Aorta (tissue), 5 donors: ENCODE measurements around the gene USH2A. TPM values are rescaled to one million over a fixed set of nuclear protein-coding genes. Genes with fewer than 3 reads are reported as not detected.

Source experiments
- ATAC-seq: fragments of 200-7000 bp; cut with Tn5 transposase; one replicate; pipeline ENCODE4 v1.9.1; 2022; ENCODE audit warnings: moderate library complexity; ENCODE audit not compliant: low FRiP score
- DNase-seq, 2 donors: peaks; one replicate each; pipeline ENCODE4 v3.0.0-alpha.2; 2020
- H3K27ac ChIP-seq, 2 donors: one replicate each; pipeline ENCODE4 v1.5.1; 2013; ENCODE audit warnings: low read length in 2 of 2, mild to moderate bottlenecking in 2 of 2, moderate library complexity in 2 of 2, control low read depth in 1 of 2, inconsistent platforms in 1 of 2, low read depth in 1 of 2
- H3K27me3 ChIP-seq, 2 donors: one replicate each; pipeline ENCODE4 v1.6.1; 2013; ENCODE audit warnings: control low read depth in 1 of 2, low read length in 1 of 2, mild to moderate bottlenecking in 1 of 2, moderate library complexity in 1 of 2; ENCODE audit not compliant: insufficient read depth in 2 of 2, control insufficient read depth in 1 of 2
- H3K36me3 ChIP-seq, 2 donors: one replicate each; pipeline ENCODE4 v1.6.1; 2013; ENCODE audit warnings: control low read depth in 1 of 2, low read length in 1 of 2, mild to moderate bottlenecking in 1 of 2; ENCODE audit not compliant: insufficient read depth in 2 of 2, control insufficient read depth in 1 of 2
- H3K4me1 ChIP-seq, 2 donors: one replicate each; pipeline ENCODE4 v1.6.1; 2013; ENCODE audit warnings: low read length in 2 of 2, control low read depth in 1 of 2, mild to moderate bottlenecking in 1 of 2, moderate library complexity in 1 of 2; ENCODE audit not compliant: insufficient read depth in 2 of 2, control insufficient read depth in 1 of 2
- H3K4me3 ChIP-seq, 2 donors: one replicate each; pipeline ENCODE4 v1.5.1; 2013; ENCODE audit warnings: low read length in 2 of 2, control low read depth in 1 of 2, mild to moderate bottlenecking in 1 of 2
- H3K9me3 ChIP-seq: one replicate; pipeline ENCODE4 v1.6.1; 2013; ENCODE audit warnings: mild to moderate bottlenecking, low read length; ENCODE audit not compliant: control insufficient read depth
- WGBS, 2 donors: extraction: QIAGEN DNeasy Blood & Tissue Kit; methylation state at CpG; one replicate each; pipeline ENCODE4 v1.1.7; 2013; 5-methylcytosine and 5-hydroxymethylcytosine counted together
- intact Hi-C, 2 donors: fragments of 100-400 bp; cut with DNase I; formaldehyde crosslinking; loops; one replicate each; pipeline versions ENCODE4 v1.14.2 to v1.15.0; 2022
- polyA plus RNA-seq, 2 donors: library from polyadenylated mRNA; stranded (reverse); fragments of 200-250 nt; gene quantifications; one replicate each; pipeline ENCODE4 v1.2.3, GENCODE V29; 2013
- total RNA-seq, 2 donors: library from RNA; stranded (reverse); fragmentation: NEBNext Ultra II Directional; extraction: Animal tissue kit (Norgen Biotek cat#: 25700); gene quantifications; one replicate each; pipeline ENCODE4 v1.2.1, GENCODE V29; 2021
- donor health status: healthy with polysubstance abuse.
- donor health status: Bipolar disorder and iron deficiency.
- donor health status: DM: no; HTN: no; CAD: no.
- donor health status: DM: no; HTN: no; CAD: no.
- donor health status: DM: yes; HTN: yes; CAD: no.

Gene USH2A
- total and polyA plus RNA-seq, 4 donors = 0.13 TPM; not detected in 3

DNA sequence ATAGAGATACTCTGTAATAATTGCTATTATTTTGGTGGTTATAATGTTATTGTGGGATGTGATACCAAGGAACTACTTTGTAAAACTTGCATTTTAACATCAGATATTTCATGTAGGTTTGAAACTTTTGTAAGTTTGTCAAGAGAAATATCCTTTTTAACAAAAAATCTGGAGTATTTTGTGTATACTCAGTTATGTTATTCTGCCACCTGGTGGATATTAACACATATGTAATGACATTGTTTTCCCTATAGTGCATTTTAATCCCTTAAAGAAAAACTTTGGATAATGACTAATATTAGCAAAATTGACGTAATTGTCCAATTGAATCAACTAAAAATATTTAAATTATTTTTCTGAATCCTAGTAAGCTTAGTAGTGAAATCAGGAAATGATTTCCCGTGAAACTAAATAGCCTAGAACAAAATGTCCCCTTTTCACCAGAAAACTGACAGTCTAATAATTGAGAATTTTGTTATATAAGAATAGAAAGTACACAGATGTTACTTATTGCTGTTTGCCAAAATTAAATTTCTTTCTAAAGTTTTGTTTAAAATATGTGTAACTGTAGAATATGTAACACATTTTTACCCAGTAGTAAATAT is 816.6 kb downstream of the USH2A start:
- intact Hi-C loops = no loop called here
- H3K36me3 ChIP-seq = peaks cover 0 to 3% of the 10 kb centered on the region in 2 donors
- H3K27ac ChIP-seq = no peak overlapping the region
- H3K9me3 ChIP-seq = no peaks in the 10 kb centered on the region
- ATAC-seq (no peak), DNase-seq (no peak)
- H3K4me1 ChIP-seq = no peaks in the 10 kb centered on the region
- 76 to 80% methylated on average over 2 of the region's 2 CpGs for WGBS, 2 donors
- H3K4me3 ChIP-seq = no peak overlapping the region
- H3K27me3 ChIP-seq = no peaks in the 10 kb centered on the region

DNA sequence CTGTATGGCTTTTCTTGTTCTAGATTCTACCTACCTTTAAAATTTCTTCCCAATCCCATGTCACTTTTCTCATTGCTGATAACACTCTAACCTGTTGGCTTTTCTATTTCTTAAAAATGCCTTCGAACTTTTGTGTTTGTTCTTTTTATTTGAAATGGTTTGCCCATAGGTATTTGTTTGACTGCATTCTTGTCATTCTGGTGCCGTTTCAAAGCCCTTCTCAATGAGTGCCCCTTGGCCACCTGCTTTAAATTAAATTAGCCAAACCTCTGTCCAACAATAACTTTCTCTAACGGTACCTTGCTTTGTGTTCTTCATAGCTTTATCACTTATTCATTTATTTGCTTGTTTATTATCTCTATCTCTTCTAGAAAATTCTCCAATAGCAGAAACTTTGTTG is 817.2 kb downstream of the USH2A start:
- no peak for ATAC-seq
- 25 to 34% methylated on average over 3 of the region's 3 CpGs for WGBS, 2 donors
- intact Hi-C loops = no loop called here

DNA sequence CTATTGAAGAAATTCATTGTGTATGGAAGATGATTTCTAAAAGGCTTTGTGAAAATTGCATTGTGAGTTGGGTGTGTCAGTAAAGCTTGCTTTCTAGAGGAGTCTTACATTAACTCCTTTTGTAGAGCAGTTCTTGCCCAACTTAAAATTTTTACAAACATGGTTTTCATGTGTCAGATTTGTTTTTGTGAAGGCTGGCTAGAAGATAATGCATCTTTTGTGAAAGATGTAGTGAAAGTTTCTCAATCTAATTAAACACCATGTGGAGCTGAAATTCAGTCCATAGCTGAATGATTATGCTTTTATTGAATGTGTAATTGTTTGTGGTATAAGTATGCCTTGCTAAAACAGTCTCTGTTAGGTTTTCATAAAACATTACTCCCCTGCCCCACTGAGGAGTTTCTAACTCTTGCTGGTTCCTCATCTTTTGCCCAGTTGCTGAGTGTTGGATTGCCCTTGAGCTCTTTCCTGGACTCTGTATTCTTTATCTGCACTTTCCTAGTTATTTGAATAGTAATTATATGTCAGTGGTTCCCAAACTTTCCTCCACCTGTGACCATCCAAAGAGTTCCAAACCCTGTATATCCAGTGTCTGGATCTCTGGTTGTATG is 818.1 kb downstream of the USH2A start:
- Histone ChIP-seq H3K4me1 (no peaks in the 10 kb centered on the region), H3K9me3 (no peaks in the 10 kb centered on the region), H3K27ac (no peak overlapping the region), H3K36me3 (peaks cover 0 to 3% of the 10 kb centered on the region in 2 donors), H3K27me3 (no peaks in the 10 kb centered on the region), H3K4me3 (no peak overlapping the region)
- ATAC-seq (no peak), DNase-seq (no peak)
- intact Hi-C loops = no loop called here

More for the DNA sequence above, 817.2 kb downstream of the USH2A start:
- H3K4me1 ChIP-seq = no peaks in the 10 kb centered on the region
- DNase-seq = no peak
- no peaks in the 10 kb centered on the region for H3K9me3 ChIP-seq
- H3K36me3 ChIP-seq = peaks cover 0 to 3% of the 10 kb centered on the region in 2 donors
- H3K27ac ChIP-seq = no peak overlapping the region
- H3K4me3 ChIP-seq = no peak overlapping the region
- H3K27me3 ChIP-seq = no peaks in the 10 kb centered on the region

DNA sequence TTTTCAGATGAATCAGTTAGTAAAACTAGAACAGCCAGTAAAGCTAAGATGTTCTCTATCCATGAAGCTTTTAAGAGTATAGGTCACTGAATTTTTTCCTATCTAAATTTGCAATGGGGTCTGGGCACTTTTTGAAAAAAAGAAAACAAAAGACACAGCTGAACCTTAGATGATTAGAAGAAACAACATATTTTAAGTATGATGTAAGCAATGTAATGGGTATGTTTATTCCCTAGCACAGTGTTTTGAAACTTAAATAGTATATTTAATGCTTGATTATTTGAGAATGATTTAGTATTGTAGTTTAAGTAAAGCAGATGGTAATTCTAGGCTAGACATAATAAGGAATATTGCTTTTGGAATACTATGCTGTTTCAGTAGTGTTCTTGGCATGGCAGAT is 819.9 kb downstream of the USH2A start:
- ATAC-seq (no peak), DNase-seq (no peak)
- H3K9me3 ChIP-seq = no peaks in the 10 kb centered on the region
- H3K27ac ChIP-seq = no peak overlapping the region
- H3K4me1 ChIP-seq = no peaks in the 10 kb centered on the region
- intact Hi-C loops = loop anchor here in 1 of 2 donors (5.0 kb wide), 1 partner anchor 36 kb away; the partner anchor contains the start of gene KCTD3
- H3K36me3 ChIP-seq = peaks cover 0 to 3% of the 10 kb centered on the region in 2 donors
- H3K27me3 ChIP-seq = no peaks in the 10 kb centered on the region
- H3K4me3 ChIP-seq = no peak overlapping the region

DNA sequence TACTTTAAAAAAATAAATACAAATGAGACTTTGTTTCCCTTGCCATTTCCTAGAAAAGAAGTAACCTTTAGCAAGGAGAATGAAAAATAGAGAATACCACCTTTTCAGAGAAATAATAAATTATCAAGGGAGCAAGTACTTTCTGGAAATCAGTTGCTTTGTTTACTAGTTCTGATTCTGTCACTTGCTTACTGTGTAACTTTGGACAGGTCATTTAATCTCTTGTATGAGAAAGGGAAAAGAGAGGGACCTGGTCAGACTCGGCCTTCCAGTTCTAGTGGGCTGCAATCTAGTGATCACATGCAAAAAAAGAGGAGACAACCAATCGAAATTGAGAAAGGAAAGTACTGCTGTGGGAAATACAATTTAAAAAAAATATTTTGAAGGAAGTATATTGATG is 822.0 kb downstream of the USH2A start:
- Histone ChIP-seq H3K4me1 (no peaks in the 10 kb centered on the region), H3K27me3 (no peaks in the 10 kb centered on the region), H3K9me3 (no peaks in the 10 kb centered on the region), H3K27ac (no peak overlapping the region), H3K36me3 (peaks cover 0 to 7% of the 10 kb centered on the region in 2 donors), H3K4me3 (no peak overlapping the region)
- 83 to 89% methylated on average over 2 of the region's 2 CpGs for WGBS, 2 donors
- no peak for DNase-seq
- ATAC-seq = no peak
- intact Hi-C loops = loop anchor here in 1 of 2 donors (5.0 kb wide), 1 partner anchor 34 kb away; the partner anchor contains the start of gene KCTD3

DNA sequence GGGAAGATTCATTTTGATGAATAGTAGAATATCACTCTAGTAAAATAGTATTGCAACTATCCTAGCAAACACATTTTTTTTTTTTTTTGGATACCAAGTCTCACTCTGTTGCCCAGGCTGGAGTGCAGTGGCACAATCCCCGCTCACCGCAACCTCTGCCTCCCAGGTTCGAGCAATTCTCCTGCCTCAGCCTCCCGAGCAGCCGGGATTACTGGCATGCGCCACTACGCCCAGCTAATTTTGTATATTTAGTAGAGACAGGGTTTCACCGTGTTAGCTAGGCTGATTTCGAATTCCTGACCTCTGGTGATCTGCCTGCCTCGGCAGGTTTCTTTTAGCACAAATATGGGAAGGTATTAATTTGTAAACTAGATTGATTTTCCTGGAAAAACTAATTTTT is 822.4 kb downstream of the USH2A start:
- no peak overlapping the region for H3K4me3 ChIP-seq
- no peak overlapping the region for H3K27ac ChIP-seq
- no peaks in the 10 kb centered on the region for H3K27me3 ChIP-seq
- intact Hi-C loops = loop anchor here in 1 of 2 donors (5.0 kb wide), 1 partner anchor 34 kb away; the partner anchor contains the start of gene KCTD3
- H3K36me3 ChIP-seq = peaks cover 0 to 7% of the 10 kb centered on the region in 2 donors
- DNase-seq (no peak), ATAC-seq (no peak)
- H3K9me3 ChIP-seq = no peaks in the 10 kb centered on the region
- H3K4me1 ChIP-seq = no peaks in the 10 kb centered on the region
- 93 to 95% methylated on average over 10 of the region's 10 CpGs for WGBS, 2 donors

DNA sequence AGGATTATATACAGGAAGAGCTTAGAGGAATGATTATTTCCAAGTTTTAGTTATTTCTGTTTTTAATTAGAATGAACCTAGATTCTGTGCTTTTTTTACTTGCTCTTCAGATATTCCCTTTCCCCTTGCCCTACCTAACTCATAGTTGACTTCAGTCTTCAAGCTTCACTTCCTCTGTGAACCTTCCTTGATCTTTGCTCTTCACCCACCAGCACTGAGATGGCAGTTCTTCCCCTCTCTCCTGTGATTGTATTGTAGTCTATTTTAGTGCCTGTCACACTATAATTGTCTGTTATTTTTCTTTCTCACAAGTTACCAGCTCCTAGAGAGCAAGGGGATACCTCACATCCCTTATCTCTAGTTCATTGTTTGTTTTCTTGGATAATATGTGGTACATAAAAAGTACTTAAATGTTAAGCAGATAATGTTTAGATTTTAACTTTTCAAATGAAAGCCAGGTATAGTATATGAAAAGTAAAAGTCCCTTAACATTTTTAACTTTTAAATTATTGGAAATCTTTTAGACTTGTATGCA is 822.9 kb downstream of the USH2A start:
- no peak for DNase-seq
- no peaks in the 10 kb centered on the region for H3K9me3 ChIP-seq
- intact Hi-C loops = loop anchor here in 1 of 2 donors (5.0 kb wide), 1 partner anchor 33 kb away; the partner anchor contains the start of gene KCTD3
- peaks cover 0 to 7% of the 10 kb centered on the region in 2 donors for H3K36me3 ChIP-seq
- H3K4me1 ChIP-seq = no peaks in the 10 kb centered on the region
- no peaks in the 10 kb centered on the region for H3K27me3 ChIP-seq
- no peak overlapping the region for H3K27ac ChIP-seq
- H3K4me3 ChIP-seq = no peak overlapping the region
- ATAC-seq = no peak

DNA sequence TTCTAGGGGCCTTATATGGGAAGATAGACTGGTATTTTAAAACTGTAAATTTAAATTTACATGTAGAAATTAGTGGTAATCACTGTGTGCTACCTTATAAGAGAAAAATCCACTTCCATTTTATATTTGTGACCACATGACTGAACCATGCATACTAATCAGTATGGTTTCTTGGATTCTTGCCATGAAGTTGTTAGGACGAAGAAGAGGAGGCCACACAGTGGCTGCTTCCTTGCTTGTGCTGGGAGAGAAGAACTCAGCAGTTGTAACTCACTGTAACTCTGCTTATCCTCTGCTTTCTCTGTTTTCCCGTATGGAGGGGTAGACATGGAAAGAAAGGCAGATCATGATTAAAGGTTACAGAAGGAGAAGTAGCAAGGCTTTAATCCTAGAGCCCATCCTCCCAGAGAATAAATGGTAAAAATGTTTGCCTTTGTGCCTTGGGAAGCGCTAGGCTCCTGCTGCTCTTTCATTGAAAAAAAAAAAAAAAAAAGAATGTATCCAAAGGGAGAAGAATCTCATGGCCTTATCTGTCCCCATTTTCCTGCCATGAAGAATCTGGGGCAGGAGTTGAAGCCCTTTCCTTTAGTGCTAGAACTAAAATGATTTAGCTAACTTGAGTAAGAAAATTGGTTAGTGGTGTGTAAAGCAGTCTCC is 823.7 kb downstream of the USH2A start:
- Histone ChIP-seq H3K36me3 (peaks cover 0 to 7% of the 10 kb centered on the region in 2 donors), H3K4me1 (no peaks in the 10 kb centered on the region), H3K27ac (no peak overlapping the region), H3K9me3 (no peaks in the 10 kb centered on the region), H3K27me3 (no peaks in the 10 kb centered on the region), H3K4me3 (no peak overlapping the region)
- no peak for ATAC-seq
- no peak for DNase-seq
- 56 to 68% methylated on average over 3 of the region's 3 CpGs for WGBS, 2 donors
- intact Hi-C loops = loop anchor here in 1 of 2 donors (5.0 kb wide), 1 partner anchor 32 kb away; the partner anchor contains the start of gene KCTD3
